ENCODE measurements around the gene GOLGA6L25. TPM values are rescaled to one million over a fixed set of nuclear protein-coding genes. Genes with fewer than 3 reads are reported as not detected.
"Not testable (repeated sequence)": the region's sequence is repeated elsewhere in the genome, so short reads cannot be mapped to it uniquely, and the experiment has no call there.

GOLGA6L25 gene
- not detected for polyA plus RNA-seq (2013, experiment 1 of 2)
- not detected for polyA plus RNA-seq (2013, experiment 2 of 2)

- not testable (repeated sequence) for H3K9me3 ChIP-seq (ENCODE audit: control insufficient read depth, low read length)
- WGBS, 2 experiments (ENCODE audit: insufficient coverage in 2 of 2) = no CpG with 5 or more reads among the region's 7 CpGs
Measured at GRCh38 chr15:28553268-28553667, at the start of gene GOLGA6L25. Gene GOLGA6L25 (plus strand): TSS chr15:28553568. CDS start chr15:28553629, 61 bp downstream.

DNA sequence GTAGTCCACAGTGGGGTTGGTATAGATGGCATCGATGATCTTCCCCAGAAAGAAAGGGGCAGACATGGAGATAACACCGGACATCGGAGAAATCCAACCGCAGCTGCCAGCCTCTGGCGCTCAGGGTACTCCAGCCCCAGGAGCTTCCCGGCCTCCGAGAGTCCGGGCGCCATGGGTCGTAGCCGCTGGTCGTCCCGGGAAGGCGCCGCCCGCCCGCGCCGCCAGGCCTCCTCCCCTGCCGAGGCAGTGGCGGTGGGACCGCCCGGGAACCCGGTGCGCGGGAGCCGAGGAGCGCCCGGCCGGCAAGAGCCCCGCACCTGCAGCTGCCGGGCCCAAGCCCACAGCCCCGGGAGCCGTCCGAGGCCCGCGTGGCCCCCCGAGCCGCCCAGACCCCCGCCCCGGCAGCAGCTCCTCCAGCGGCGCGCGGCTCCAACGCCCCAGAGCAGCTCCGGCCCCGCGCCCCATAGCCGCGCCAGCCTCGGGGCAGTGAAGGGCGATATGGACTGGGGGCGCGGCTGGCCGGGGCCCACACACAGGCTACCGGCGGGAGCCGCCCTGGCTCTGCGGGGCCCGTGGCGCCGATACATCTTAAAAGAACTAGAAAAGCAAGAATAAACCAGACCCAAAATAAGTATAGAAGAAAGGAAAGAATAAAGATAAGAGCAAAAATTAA is 45.0 kb upstream of the GOLGA6L25 start:
- H3K4me1 ChIP-seq (ENCODE audit: control insufficient read depth, insufficient read depth, low read length, poor library complexity, severe bottlenecking); H3K4me3 ChIP-seq (ENCODE audit: extremely low read depth, insufficient read depth, low read length, poor library complexity, severe bottlenecking); H3K27ac ChIP-seq (ENCODE audit: low read depth, low read length, severe bottlenecking); H3K36me3 ChIP-seq (ENCODE audit: control insufficient read depth, insufficient read depth, low read length); H3K9me3 ChIP-seq (ENCODE audit: control insufficient read depth, low read length): not testable (repeated sequence)
- no CpG with 5 or more reads among the region's 63 CpGs for WGBS, 2 experiments (ENCODE audit: insufficient coverage in 2 of 2)

More at GRCh38 chr15:28553268-28553667, at the start of gene GOLGA6L25:
- H3K4me3 ChIP-seq (ENCODE audit: extremely low read depth, insufficient read depth, low read length, poor library complexity, severe bottlenecking); H3K27ac ChIP-seq (ENCODE audit: low read depth, low read length, severe bottlenecking); H3K4me1 ChIP-seq (ENCODE audit: control insufficient read depth, insufficient read depth, low read length, poor library complexity, severe bottlenecking); H3K36me3 ChIP-seq (ENCODE audit: control insufficient read depth, insufficient read depth, low read length): not testable (repeated sequence)

DNA sequence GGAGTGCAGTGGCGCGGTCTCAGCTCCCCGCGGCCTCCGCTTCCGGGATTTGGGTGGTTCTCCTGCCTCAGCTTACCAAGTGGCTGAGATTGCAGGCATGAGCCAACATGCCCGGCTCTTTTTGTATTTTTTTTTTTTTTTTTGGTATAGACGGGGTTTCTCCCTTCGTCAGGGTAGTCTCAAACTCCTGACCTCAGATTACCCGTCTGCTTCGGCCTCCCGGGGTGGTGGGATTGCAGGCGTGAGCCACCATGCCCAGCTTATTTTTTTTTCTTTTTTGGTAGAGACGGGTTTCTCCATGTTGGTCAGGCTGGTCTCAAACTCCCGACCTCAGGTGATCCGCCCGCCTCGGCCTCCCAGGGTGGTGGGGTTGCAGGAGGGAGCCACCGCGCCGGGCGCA is 39.2 kb upstream of the GOLGA6L25 start:
- H3K27ac ChIP-seq (ENCODE audit: low read depth, low read length, severe bottlenecking); H3K36me3 ChIP-seq (ENCODE audit: control insufficient read depth, insufficient read depth, low read length); H3K9me3 ChIP-seq (ENCODE audit: control insufficient read depth, low read length); H3K4me3 ChIP-seq (ENCODE audit: extremely low read depth, insufficient read depth, low read length, poor library complexity, severe bottlenecking); H3K4me1 ChIP-seq (ENCODE audit: control insufficient read depth, insufficient read depth, low read length, poor library complexity, severe bottlenecking): not testable (repeated sequence)
- no CpG with 5 or more reads among the region's 22 CpGs for WGBS, 2 experiments (ENCODE audit: insufficient coverage in 2 of 2)

DNA sequence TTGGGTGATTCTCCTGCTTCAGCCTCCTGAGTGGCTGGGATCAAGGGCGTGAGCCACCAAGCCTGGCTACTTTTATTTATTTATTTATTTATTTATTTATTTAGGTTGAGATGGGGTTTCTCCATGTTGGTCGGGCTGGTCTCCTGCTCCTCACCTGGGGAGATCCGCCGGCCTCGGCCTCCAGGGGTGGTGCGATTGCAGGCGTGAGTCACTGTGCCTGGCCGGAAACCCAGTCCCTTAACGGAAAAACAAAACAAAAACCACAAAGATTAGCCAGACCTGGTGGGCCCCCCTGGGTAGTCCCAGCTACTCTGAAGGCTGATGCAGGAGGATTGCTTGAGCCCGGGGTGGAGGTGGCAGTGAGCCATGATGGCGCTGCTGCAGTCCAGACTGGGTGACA is 38.2 kb upstream of the GOLGA6L25 start:
- not testable (repeated sequence) for H3K4me3 ChIP-seq (ENCODE audit: extremely low read depth, insufficient read depth, low read length, poor library complexity, severe bottlenecking); H3K9me3 ChIP-seq (ENCODE audit: control insufficient read depth, low read length); H3K4me1 ChIP-seq (ENCODE audit: control insufficient read depth, insufficient read depth, low read length, poor library complexity, severe bottlenecking); H3K36me3 ChIP-seq (ENCODE audit: control insufficient read depth, insufficient read depth, low read length); H3K27ac ChIP-seq (ENCODE audit: low read depth, low read length, severe bottlenecking)
- WGBS, 2 experiments (ENCODE audit: insufficient coverage in 2 of 2) = no CpG with 5 or more reads among the region's 11 CpGs

- H3K4me1 ChIP-seq (ENCODE audit: control insufficient read depth, insufficient read depth, low read length, poor library complexity, severe bottlenecking); H3K9me3 ChIP-seq (ENCODE audit: control insufficient read depth, low read length); H3K27ac ChIP-seq (ENCODE audit: low read depth, low read length, severe bottlenecking); H3K4me3 ChIP-seq (ENCODE audit: extremely low read depth, insufficient read depth, low read length, poor library complexity, severe bottlenecking); H3K36me3 ChIP-seq (ENCODE audit: control insufficient read depth, insufficient read depth, low read length): not testable (repeated sequence)
- 100% methylated on average over 1 of the region's 6 CpGs; no CpG with 5 or more reads in 1 of the 2 experiments for WGBS, 2 experiments (ENCODE audit: insufficient coverage in 2 of 2)
Measured at GRCh38 chr15:28532954-28533353, 20.4 kb upstream of the GOLGA6L25 start, which contains the start of gene GOLGA8G. Gene GOLGA8G (minus strand): TSS chr15:28532971. CDS start chr15:28532909, 62 bp downstream.

- H3K4me3 ChIP-seq (ENCODE audit: extremely low read depth, insufficient read depth, low read length, poor library complexity, severe bottlenecking); H3K4me1 ChIP-seq (ENCODE audit: control insufficient read depth, insufficient read depth, low read length, poor library complexity, severe bottlenecking); H3K27ac ChIP-seq (ENCODE audit: low read depth, low read length, severe bottlenecking); H3K9me3 ChIP-seq (ENCODE audit: control insufficient read depth, low read length); H3K36me3 ChIP-seq (ENCODE audit: control insufficient read depth, insufficient read depth, low read length): not testable (repeated sequence)
- WGBS, 2 experiments (ENCODE audit: insufficient coverage in 2 of 2) = 80% methylated on average over 1 of the region's 13 CpGs; no CpG with 5 or more reads in 1 of the 2 experiments
Measured at GRCh38 chr15:28573351-28573750, 20.0 kb downstream of the GOLGA6L25 start.

DNA sequence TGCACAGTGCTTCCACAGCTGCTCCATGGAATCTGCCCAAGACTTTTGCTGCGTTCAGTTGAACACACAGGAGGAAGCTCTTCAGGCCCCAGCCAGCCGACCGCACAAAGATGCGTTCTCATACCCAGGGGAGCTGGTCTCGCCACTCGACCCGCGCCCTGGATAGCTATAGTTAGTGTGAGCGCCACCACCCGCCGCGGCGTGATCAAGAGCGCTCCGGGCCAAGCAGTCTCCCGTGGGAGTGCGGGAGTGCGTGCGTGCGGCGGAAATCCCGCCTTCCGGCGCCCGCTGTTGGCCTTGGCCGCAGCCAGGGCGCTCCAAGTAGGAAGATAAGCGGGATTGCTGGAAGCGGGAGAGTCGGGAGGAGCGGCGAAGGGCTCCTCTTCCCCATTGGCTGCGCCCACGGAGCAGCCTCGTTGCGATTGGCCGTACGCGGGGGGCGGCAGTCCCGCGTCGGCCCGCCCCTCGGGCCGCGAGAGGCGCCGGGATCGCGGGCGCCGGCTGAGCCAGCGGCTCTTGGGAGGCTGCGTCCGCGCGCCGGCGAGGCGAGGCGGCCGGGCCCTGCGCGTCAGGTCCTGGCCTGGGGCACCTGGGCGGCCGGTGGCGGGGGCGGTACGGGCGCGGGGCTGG is 35.7 kb downstream of the GOLGA6L25 start:
- not testable (repeated sequence) for H3K36me3 ChIP-seq (ENCODE audit: control insufficient read depth, insufficient read depth, low read length); H3K4me1 ChIP-seq (ENCODE audit: control insufficient read depth, insufficient read depth, low read length, poor library complexity, severe bottlenecking); H3K27ac ChIP-seq (ENCODE audit: low read depth, low read length, severe bottlenecking); H3K4me3 ChIP-seq (ENCODE audit: extremely low read depth, insufficient read depth, low read length, poor library complexity, severe bottlenecking); H3K9me3 ChIP-seq (ENCODE audit: control insufficient read depth, low read length)
- no CpG with 5 or more reads among the region's 72 CpGs for WGBS, 2 experiments (ENCODE audit: insufficient coverage in 2 of 2)

GRCh38 chr15:28589769-28590168 is 36.4 kb downstream of the GOLGA6L25 start:
- not testable (repeated sequence) for H3K36me3 ChIP-seq (ENCODE audit: control insufficient read depth, insufficient read depth, low read length); H3K4me1 ChIP-seq (ENCODE audit: control insufficient read depth, insufficient read depth, low read length, poor library complexity, severe bottlenecking); H3K9me3 ChIP-seq (ENCODE audit: control insufficient read depth, low read length); H3K27ac ChIP-seq (ENCODE audit: low read depth, low read length, severe bottlenecking)
- H3K4me3 ChIP-seq (ENCODE audit: extremely low read depth, insufficient read depth, low read length, poor library complexity, severe bottlenecking) = peak overlapping the region; percentile 21
- WGBS, 2 experiments (ENCODE audit: insufficient coverage in 2 of 2) = 0% methylated on average over 1 of the region's 9 CpGs; no CpG with 5 or more reads in 1 of the 2 experiments

DNA sequence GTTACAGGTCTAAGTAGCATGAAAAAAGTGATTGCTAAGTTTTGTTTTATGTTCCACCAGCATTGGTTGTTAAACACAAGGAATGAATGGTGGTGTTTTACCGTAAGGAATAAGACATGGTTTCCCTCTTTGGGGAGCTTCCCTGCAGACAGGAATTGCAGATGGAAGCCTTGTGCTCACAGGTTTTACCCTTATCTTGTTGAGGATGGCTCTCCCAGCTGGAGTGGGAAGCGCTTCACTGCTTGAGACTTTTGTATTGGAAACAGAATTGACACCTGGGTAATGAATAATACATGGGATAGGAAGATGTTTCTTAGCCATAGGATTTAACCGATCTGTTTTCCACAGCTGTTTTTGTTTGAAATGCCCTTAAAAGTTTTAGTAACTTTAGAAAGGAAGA is 39.0 kb downstream of the GOLGA6L25 start:
- not testable (repeated sequence) for H3K4me3 ChIP-seq (ENCODE audit: extremely low read depth, insufficient read depth, low read length, poor library complexity, severe bottlenecking); H3K36me3 ChIP-seq (ENCODE audit: control insufficient read depth, insufficient read depth, low read length); H3K27ac ChIP-seq (ENCODE audit: low read depth, low read length, severe bottlenecking); H3K4me1 ChIP-seq (ENCODE audit: control insufficient read depth, insufficient read depth, low read length, poor library complexity, severe bottlenecking); H3K9me3 ChIP-seq (ENCODE audit: control insufficient read depth, low read length)
- no CpG with 5 or more reads among the region's 3 CpGs for WGBS, 2 experiments (ENCODE audit: insufficient coverage in 2 of 2)

GRCh38 chr15:28593424-28594129 is 40.2 kb downstream of the GOLGA6L25 start:
- no CpG with 5 or more reads among the region's 5 CpGs for WGBS, 2 experiments (ENCODE audit: insufficient coverage in 2 of 2)
- not testable (repeated sequence) for H3K4me3 ChIP-seq (ENCODE audit: extremely low read depth, insufficient read depth, low read length, poor library complexity, severe bottlenecking); H3K9me3 ChIP-seq (ENCODE audit: control insufficient read depth, low read length); H3K27ac ChIP-seq (ENCODE audit: low read depth, low read length, severe bottlenecking); H3K36me3 ChIP-seq (ENCODE audit: control insufficient read depth, insufficient read depth, low read length); H3K4me1 ChIP-seq (ENCODE audit: control insufficient read depth, insufficient read depth, low read length, poor library complexity, severe bottlenecking)

GRCh38 chr15:28597471-28597870 is 44.1 kb downstream of the GOLGA6L25 start:
- not testable (repeated sequence) for H3K4me3 ChIP-seq (ENCODE audit: extremely low read depth, insufficient read depth, low read length, poor library complexity, severe bottlenecking); H3K9me3 ChIP-seq (ENCODE audit: control insufficient read depth, low read length); H3K4me1 ChIP-seq (ENCODE audit: control insufficient read depth, insufficient read depth, low read length, poor library complexity, severe bottlenecking); H3K27ac ChIP-seq (ENCODE audit: low read depth, low read length, severe bottlenecking); H3K36me3 ChIP-seq (ENCODE audit: control insufficient read depth, insufficient read depth, low read length)
- no CpG with 5 or more reads among the region's 10 CpGs for WGBS, 2 experiments (ENCODE audit: insufficient coverage in 2 of 2)

Measured in mesodermal cell (in vitro differentiated cells).